Measurements from ENCODE around the gene CIC.
"Not testable (repeated sequence)": the region's sequence is repeated elsewhere in the genome, so short reads cannot be mapped to it uniquely, and the experiment has no call there.

The CIC gene

DNA sequence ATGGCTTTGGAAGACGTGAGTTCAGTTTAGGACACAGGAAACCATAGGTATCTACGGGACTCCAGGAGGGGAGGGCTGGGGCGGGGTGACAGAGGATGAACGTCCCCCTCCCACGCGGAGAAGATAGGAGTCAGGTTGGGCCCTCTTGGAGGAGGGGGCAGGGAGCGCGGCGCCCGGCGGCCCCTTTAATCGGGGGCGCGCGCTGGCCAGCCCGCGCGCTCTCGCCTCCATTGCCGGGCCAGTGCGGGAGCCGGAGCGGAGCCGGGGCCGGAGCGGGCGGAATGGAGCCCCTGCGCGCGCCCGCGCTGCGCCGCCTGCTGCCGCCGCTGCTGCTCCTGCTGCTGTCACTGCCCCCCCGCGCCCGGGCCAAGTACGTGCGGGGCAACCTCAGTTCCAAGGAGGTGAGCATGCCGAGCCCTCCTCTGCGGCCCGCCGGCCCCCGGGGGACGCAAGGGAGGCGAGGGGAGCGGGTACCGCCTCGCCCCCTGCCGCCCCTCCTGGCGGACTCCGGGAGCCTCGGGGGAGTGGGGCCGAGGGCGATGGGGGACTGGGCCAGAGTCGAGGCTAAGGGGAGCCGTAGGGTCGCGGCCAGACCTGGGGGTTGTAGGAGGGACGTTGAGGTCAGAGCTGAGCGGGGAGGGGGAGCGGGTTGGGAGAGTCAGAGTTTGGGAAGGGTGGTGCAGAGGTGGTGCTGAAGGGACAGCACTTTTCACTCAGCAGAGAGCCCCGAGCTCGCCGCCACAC is 44.2 kb downstream of the CIC start, which contains the start of gene TMEM145:
TSS of gene TMEM145 (plus strand) at position 214 of the 744 bp plus-strand sequence. CDS start at position 282, 68 bp downstream.
- DNase-seq (ENCODE audit: low spot score), result peak; percentile 74

GRCh38 chr19:42313840-42314755 is 45.0 kb downstream of the CIC start:
- peak; percentile 68 for DNase-seq (ENCODE audit: low spot score)

DNA sequence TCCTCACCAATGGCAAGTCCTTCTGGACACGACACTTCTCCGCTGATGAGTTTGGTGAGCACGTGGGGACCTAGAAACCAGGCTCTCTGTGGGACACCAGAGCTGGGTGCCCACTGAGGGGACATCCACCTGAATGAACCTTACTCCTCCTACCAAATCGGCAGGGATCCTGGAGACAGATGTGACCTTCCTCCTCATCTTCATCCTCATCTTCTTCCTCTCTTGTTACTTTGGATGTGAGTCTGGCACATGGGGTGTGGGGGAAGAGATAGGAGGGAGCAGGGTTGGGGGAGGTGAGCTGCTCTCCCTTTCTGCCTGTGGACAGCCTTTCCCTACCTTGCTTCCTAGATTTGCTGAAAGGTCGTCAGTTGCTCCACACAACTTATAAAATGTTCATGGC is 46.0 kb downstream of the CIC start:
- no peak for DNase-seq (ENCODE audit: low spot score)

DNA sequence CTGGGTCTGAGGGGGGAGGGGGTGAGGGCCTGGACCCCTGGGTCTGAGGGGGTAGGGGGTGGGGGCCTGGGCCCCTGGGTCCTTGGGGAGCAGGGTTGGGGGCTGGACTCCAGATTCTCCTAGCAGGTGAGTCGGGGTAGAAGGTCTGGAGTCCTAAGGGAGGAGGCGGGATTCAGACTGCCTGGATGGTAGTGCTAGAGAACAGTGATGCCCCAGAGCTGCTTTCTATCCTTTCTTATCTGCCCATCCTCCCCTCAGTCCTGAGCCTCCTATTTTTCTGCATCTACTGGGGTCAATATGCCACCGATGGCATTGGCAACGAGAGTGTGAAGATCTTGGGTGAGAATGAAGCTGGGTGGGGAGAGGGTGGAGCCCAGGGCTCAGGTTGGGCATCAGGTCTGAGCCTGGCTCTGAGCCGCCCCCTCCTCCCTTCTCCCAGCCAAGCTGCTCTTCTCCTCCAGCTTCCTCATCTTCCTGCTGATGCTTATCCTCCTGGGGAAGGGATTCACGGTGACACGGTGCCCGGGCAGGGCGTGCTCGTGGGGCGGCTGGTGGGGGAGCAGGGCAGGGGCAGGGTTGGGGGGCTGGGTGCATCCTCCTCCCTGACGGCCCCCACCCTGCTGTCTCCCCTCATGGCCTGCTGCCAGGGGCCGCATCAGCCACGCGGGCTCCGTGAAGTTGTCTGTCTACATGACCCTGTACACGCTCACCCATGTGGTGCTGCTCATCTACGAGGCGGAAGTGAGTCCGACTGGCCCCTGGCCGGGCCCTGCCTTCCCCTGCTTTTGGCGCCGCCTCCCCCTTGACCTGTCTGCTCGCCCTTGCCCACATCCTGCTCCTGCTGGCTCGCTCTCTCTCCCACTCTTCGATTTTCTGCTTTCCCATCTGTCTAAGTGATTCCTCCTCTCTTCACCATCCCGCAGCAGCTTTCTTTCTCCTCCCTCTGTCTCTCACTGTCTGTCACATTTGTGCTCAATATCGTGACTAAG is 47.5 kb downstream of the CIC start:
- no peak for DNase-seq (ENCODE audit: low spot score)

GRCh38 chr19:42317535-42317934 is 48.5 kb downstream of the CIC start:
- DNase-seq (ENCODE audit: low spot score), result no peak

GRCh38 chr19:42322305-42322704 is 53.3 kb downstream of the CIC start:
- no peak for DNase-seq (ENCODE audit: low spot score)

- DNase-seq (ENCODE audit: low spot score), result no peak
Observed at GRCh38 chr19:42323473-42323851, 54.4 kb downstream of the CIC start.

DNA sequence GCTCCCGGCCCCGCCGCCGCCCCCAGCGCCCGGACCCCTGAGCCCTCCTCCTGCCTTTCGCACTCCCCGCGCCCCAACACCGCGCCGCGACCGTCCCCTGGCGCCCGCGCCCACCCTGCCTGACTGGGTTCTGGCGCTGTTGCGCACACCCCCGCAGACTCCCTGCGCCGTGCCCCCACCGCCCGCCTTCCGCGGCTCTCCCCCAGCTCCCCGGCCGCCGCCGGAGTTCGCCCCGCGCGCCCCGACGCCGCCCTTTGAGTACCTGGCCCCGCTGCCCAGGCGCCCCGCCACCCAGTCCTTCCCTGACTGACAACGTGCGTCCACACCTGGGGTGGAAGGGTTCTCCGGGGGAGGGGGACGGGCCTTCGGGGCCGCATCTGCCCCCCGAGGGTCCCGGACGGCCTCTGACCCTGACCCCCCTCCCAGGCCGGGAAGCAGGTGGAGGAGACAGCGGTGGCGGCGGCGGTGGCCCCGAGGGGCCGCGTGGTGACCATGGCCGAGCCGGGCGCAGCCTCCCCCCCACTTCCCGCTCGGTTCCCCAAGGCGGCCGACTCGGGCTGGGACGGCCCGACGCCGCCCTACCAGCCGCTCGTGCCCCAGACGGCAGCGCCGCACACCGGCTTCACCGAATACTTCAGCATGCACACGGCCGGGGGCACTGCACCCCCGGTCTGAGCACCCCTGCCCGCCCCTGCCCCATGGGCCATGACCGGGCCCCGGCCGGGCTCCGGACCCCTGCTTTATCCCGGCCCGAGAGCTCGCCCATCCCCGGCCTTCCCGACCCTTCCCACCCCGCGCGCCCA is 55.0 kb downstream of the CIC start:
- DNase-seq (ENCODE audit: low spot score), result no peak

- DNase-seq (ENCODE audit: low spot score), result no peak
Observed at GRCh38 chr19:42324655-42325307, 55.7 kb downstream of the CIC start.

GRCh38 chr19:42325308-42325895 is 56.4 kb downstream of the CIC start, which contains the start of gene MEGF8:
Gene MEGF8 (plus strand): TSS chr19:42325635. CDS start chr19:42326244, 609 bp downstream.
- peak; percentile 99 for DNase-seq (ENCODE audit: low spot score)

DNA sequence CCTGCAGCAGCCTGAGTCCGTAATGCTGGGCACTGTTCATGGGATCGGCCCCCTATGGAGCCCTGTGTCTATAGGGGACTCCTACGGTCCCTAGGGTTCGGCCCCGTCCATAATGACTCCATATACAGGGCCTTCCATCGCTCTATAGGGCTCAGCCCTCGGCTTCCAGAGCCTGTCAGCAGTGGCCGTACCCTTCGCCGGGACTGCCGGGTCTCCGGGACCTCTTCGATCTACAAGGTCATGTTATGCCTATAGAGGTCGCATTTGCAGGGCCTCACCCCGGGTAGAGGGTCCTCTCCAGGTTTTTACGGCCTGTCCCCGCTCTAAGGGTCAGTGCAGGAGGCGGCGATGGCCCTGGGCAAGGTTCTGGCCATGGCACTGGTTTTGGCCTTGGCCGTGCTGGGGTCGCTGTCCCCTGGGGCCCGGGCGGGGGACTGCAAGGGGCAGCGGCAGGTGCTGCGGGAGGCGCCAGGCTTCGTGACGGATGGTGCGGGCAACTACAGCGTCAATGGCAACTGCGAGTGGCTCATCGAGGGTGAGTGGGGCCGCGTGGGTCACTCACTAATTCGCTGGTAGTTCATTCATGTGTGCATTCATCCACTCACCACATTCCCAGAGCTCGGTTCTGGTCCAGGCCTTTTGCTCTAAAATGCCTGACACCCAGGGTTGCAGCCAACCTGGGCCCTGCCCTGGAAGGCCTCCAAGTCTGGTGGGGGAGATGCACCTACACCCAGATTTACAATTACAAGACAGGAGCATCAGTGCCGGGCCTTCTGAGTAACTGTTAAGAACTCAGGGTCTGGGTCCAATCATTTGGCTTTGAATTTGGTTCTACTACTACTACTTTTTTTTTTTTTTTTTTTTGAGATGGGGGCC is 57.1 kb downstream of the CIC start:
- peak; percentile 61 for DNase-seq (ENCODE audit: low spot score)

GRCh38 chr19:42326969-42327368 is 57.9 kb downstream of the CIC start:
- DNase-seq (ENCODE audit: low spot score), result no peak

DNA sequence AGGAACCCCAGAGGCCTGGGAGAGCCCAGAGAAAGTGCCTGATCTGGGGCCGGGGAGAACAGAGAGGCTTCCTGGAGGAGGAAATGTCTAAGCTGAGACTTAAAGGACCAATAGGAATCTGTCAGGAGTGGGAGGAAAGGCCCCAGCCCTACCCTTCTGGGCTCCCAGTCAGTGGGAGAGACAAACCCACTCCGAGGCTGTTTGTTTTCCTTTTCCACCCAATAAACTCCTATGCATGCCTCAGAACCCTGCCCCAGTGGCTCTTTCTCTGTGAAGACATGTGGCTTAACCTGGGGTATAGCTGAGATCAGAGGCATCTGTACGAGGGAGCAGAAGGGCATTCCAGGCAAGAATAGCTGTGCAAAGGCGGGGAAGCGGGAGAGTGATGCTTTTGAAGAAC is 58.3 kb downstream of the CIC start:
- no peak for DNase-seq (ENCODE audit: low spot score)

GRCh38 chr19:42328106-42328505 is 59.1 kb downstream of the CIC start:
- no peak for DNase-seq (ENCODE audit: low spot score)

DNA sequence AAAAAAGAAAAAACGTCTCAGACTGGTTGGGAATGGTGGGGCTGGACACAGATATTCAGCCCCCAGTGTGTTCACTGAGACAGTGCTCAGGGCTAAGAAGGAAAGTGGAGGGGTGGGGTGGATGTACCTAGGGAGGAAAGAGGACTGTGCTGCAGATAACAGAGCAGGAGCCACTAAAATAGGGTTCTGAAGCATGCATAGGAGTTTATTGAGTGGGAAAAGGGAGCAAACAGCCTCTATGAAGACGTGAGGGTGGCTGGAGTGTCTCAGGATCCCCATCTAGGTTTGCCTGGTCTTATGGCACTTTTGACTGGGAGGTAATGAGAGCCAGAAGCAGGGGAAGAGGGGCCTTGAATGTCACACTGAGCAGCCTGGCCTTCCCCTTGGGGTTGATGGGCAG is 59.8 kb downstream of the CIC start:
- DNase-seq (ENCODE audit: low spot score), result no peak

DNA sequence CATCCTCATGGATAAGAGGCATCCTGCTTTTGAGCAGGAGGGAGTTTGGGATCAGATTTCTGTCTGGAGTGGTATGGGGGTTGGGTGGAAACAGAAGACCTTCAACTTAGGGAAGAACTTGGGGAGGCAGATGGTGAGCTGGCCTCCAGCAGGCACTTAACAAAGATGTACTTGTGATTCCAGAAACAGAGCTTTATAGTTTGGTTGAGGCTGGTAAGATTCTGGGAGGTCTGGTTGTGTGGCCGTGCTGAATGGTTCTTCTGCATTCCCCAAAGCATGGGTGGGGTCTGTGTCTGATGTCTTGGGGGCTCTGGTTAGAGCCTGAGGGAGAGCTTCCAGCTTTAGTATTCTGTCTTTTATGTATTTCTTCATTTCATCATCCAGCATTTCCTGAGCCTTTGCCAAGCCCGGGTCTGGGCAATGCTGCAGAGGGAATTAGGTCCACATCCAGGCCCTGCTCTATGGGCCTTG is 61.2 kb downstream of the CIC start:
- no peak for DNase-seq (ENCODE audit: low spot score)

DNA sequence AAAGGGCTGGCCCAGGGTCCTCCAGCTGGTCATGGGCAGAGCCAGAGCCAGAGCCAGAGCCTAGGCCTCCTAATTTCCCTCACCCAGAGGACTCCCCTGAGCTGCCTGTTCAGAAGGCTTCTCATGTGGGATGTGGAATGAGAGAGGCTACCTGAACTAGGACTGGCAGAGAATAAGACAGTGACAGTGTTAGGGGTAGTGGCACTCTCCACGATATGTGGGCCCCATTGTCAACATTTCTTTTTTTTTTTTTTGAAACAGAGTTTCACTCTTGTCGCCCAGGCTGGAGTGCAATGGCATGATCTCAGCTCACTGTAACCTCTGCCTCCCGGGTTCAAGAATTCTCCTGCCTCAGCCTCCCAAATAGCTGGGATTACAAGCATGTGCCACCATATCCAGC is 62.3 kb downstream of the CIC start:
- DNase-seq (ENCODE audit: low spot score), result not testable (repeated sequence)

- DNase-seq (ENCODE audit: low spot score), result no peak
Observed at GRCh38 chr19:42332059-42332458, 63.0 kb downstream of the CIC start.

DNA sequence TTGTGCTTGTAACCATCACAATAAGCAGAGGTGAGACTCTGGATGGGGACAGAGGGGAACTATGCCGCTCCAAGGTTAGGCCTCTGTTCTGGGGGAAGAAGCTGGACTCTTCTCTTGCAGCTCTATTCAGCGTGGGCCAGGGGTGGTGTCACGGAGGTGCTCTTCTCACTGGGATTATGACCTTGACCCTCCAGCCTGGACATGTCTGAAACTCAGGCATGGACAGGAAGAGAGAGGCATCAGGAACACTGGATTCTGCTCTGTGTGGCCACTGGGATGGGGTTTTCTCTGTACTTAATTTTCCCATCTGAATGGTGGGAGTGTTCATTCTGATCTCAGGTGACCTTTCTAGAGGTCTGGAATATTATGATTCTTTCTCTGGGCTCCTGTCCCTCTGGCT is 64.0 kb downstream of the CIC start:
- no peak for DNase-seq (ENCODE audit: low spot score)

All from RKO (cell line).